GM12878 (cell line): ENCODE measurements around the gene HS3ST3B1. TPM values are rescaled to one million over a fixed set of nuclear protein-coding genes. Genes with fewer than 3 reads are reported as not detected.

Experiments
- ATAC-seq: fragments of 200-7000 bp; cut with Tn5 transposase; 3 replicates; pipeline ENCODE4 v1.9.1; 2020; ENCODE audit warnings: mild to moderate bottlenecking, moderate library complexity
- BruUV-seq: library from RNA; stranded (reverse); fragments of 400-500 nt; replicated peaks from 2 replicates; lab custom pipeline; 2021; lab: Mats Ljungman, UMichigan
- CTCF ChIA-PET: fragments of 300-600 bp; sonication (Branson Sonifier 250); formaldehyde crosslinking; extraction: SDS; loops from one replicate; lab custom pipeline; 2021; ENCODE audit warnings: inconsistent platforms; lab: Yijun Ruan, JAX
- POLR2A ChIA-PET: fragments of 350-600 bp; formaldehyde crosslinking; extraction: SDS; loops from one replicate; lab custom pipeline; 2021; ENCODE audit warnings: inconsistent platforms; lab: Charles Lee
- RAD21 ChIA-PET: fragments of 300-600 bp; sonication (Branson Sonifier 250); formaldehyde crosslinking; loops from one replicate; lab custom pipeline; 2023; ENCODE audit warnings: antibody characterized with exemption; ENCODE audit not compliant: unreplicated experiment; lab: Charles Lee
- SMC1A ChIA-PET: fragments of 300-600 bp; sonication (Branson Sonifier 250); formaldehyde crosslinking; loops from one replicate; lab custom pipeline; 2023; ENCODE audit not compliant: unreplicated experiment, uncharacterized antibody; lab: Charles Lee
- DNase-seq: peaks from one replicate; pipeline ENCODE4 v3.0.0-alpha.2; 2011; ENCODE audit warnings: low read depth, low spot score
- FAIRE-seq: peaks from 3 replicates; lab custom pipeline; 2011; peaks lifted over from hg19 to GRCh38; lab: Jason Lieb, UNC
- H2AFZ ChIP-seq: 2 replicates; pipeline ENCODE4 v1.6.0; 2011; ENCODE audit warnings: low read depth, low read length, control low read depth; ENCODE audit not compliant: control insufficient read depth
- H3K27ac ChIP-seq: 2 replicates; pipeline ENCODE4 v1.5.1; 2011; ENCODE audit warnings: control low read depth; ENCODE audit not compliant: control insufficient read depth, insufficient read depth
- H3K27me3 ChIP-seq, 2 experiments: replicated peaks in 1 of 2; 2 replicates each; pipeline versions ENCODE4 v1.6.0 to v1.6.1; 2011; ENCODE audit warnings: low read length in 1 of 2; ENCODE audit not compliant: control insufficient read depth in 2 of 2, insufficient read depth in 2 of 2
- H3K36me3 ChIP-seq, 2 experiments: 2 replicates each; pipeline ENCODE4 v1.5.1; 2011; ENCODE audit warnings: low read length in 1 of 2; ENCODE audit not compliant: control insufficient read depth in 2 of 2, insufficient read depth in 2 of 2
- H3K4me1 ChIP-seq: 2 replicates; pipeline ENCODE4 v1.6.1; 2011; ENCODE audit warnings: mild to moderate bottlenecking, low read length, moderate library complexity, mixed read lengths; ENCODE audit not compliant: control insufficient read depth, insufficient read depth
- H3K4me2 ChIP-seq: 2 replicates; pipeline ENCODE4 v1.6.0; 2011; ENCODE audit warnings: control low read depth; ENCODE audit not compliant: control insufficient read depth, insufficient read depth
- H3K4me3 ChIP-seq: fragments of 200-600 bp; sonication (generic); 2 replicates; pipeline ENCODE4 v1.5.1; 2016
- H3K79me2 ChIP-seq: 2 replicates; pipeline ENCODE4 v1.6.0; 2011; ENCODE audit warnings: low read length; ENCODE audit not compliant: control insufficient read depth, insufficient read depth
- H3K9ac ChIP-seq: 2 replicates; pipeline ENCODE4 v1.8.0; 2011; ENCODE audit warnings: low read length, control low read depth, mixed read lengths; ENCODE audit not compliant: control insufficient read depth, insufficient read depth
- H3K9me3 ChIP-seq: replicated peaks from 3 replicates; pipeline ENCODE4 v1.5.1; 2011; ENCODE audit warnings: mild to moderate bottlenecking, low read length; ENCODE audit not compliant: control insufficient read depth, insufficient read depth
- H4K20me1 ChIP-seq: 2 replicates; pipeline ENCODE4 v1.6.0; 2011; ENCODE audit not compliant: control insufficient read depth, insufficient read depth
- ATF3 ChIP-seq: IDR thresholded peaks from 2 replicates; pipeline ENCODE4 v1.6.1; 2011; ENCODE audit warnings: low read depth, mild to moderate bottlenecking, low read length, moderate library complexity, borderline replicate concordance; ENCODE audit errors: extremely low read depth
- E2F4 ChIP-seq: IDR thresholded peaks from 2 replicates; pipeline ENCODE4 v1.6.1; 2012; ENCODE audit warnings: low read depth, low read length, improper control_type of control experiment
- EP300 ChIP-seq, 2 experiments: fragments of 150-350 bp in 1 of 2; IDR thresholded peaks; 2 replicates each; pipeline ENCODE4 v1.6.1; 2011 to 2012; ENCODE audit warnings: low read depth in 2 of 2, low read length in 2 of 2, borderline replicate concordance in 1 of 2, improper control_type of control experiment in 1 of 2, inconsistent platforms in 1 of 2; ENCODE audit not compliant: control insufficient read depth in 1 of 2
- FOS ChIP-seq: IDR thresholded peaks from 3 replicates; pipeline ENCODE4 v1.6.1; 2011; ENCODE audit warnings: borderline replicate concordance; ENCODE audit not compliant: insufficient read length; ENCODE audit errors: extremely low read depth
- HCFC1 ChIP-seq: fragments of 150-350 bp; IDR thresholded peaks from 2 replicates; pipeline ENCODE4 v1.6.1; 2014; ENCODE audit warnings: low read length
- KLF5 ChIP-seq: fragments of 450-650 bp; IDR thresholded peaks from 2 replicates; pipeline ENCODE4 v1.6.1; 2014; ENCODE audit warnings: mild to moderate bottlenecking; ENCODE audit not compliant: partially characterized antibody
- RAD51 ChIP-seq: fragments of 450-650 bp; IDR thresholded peaks from 2 replicates; pipeline ENCODE4 v1.6.1; 2016; ENCODE audit warnings: moderate library complexity, mild to moderate bottlenecking, inconsistent platforms
- RCOR1 ChIP-seq: conservative IDR thresholded peaks from 2 replicates; pipeline ENCODE4 v1.6.1; 2012; ENCODE audit warnings: low read depth, low read length, improper control_type of control experiment
- SIX5 ChIP-seq: IDR thresholded peaks from 2 replicates; pipeline ENCODE4 v1.6.1; 2011; ENCODE audit warnings: mild to moderate bottlenecking, low read depth, low read length, moderate library complexity; ENCODE audit not compliant: severe bottlenecking
- WRNIP1 ChIP-seq: IDR thresholded peaks from 2 replicates; pipeline ENCODE4 v1.6.1; 2011; ENCODE audit warnings: low read depth, low read length, improper control_type of control experiment, borderline replicate concordance
- WGBS: methylation state at CpG from one replicate; pipeline ENCODE4 v1.1.6; 2016; ENCODE audit warnings: low lambda C conversion rate; ENCODE audit not compliant: insufficient replicate concordance, insufficient coverage; ENCODE audit errors: missing lambda C conversion rate; 5-methylcytosine and 5-hydroxymethylcytosine counted together
- in situ Hi-C: fragments of 300-500 bp; cut with MboI; formaldehyde crosslinking; loops from 9 replicates; pipeline ENCODE4 v1.14.3; 2018; ENCODE audit warnings: mixed read lengths
- intact Hi-C: fragments of 100-400 bp; cut with micrococcal nuclease; formaldehyde crosslinking; loops from one replicate; pipeline ENCODE4 v1.14.2; 2022; ENCODE audit not compliant: unreplicated experiment
- polyA plus RNA-seq, 11 experiments: library from polyadenylated mRNA; depleted of rRNA in 4 of 11; unstranded in 6 of 11; stranded (reverse) in 5 of 11; fragments of >200 nt; fragmentation: Nextera tagmentation in 4 of 11; fragmentation: Illumina TruSeq in 1 of 11; extraction: Ambion mirVana in 4 of 11; extraction: Trizol in 1 of 11; gene quantifications; 1 replicate in 1 of 11; 2 replicates in 10 of 11; pipeline versions ENCODE4 v1.2.1 to v1.2.3, GENCODE V29; 2011 to 2016; ENCODE audit warnings: inconsistent platforms in 2 of 11, missing spikeins in 2 of 11, low read depth in 1 of 11
- total RNA-seq, 4 experiments: library from RNA; depleted of rRNA in 3 of 4; stranded (reverse); fragments of >200 nt in 3 of 4; fragmentation: Illumina TruSeq in 1 of 4; extraction: Trizol in 1 of 4; gene quantifications; 2 replicates each; pipeline versions ENCODE4 v1.2.1 to v1.2.3, GENCODE V29; 2013 to 2021
- TF ChIP-seq, protein P1 (sequence below): fragments of 450-650 bp; conservative IDR thresholded peaks from 2 replicates; pipeline ENCODE4 v1.6.1; 2017; ENCODE audit warnings: mild to moderate bottlenecking, moderate library complexity

Gene HS3ST3B1
- total and polyA plus RNA-seq, 10 of the 15 experiments (the other 5 are each of a cell fraction or from before 2014, with no cell fraction given), result 0.03 to 0.14 (median 0.06) TPM; not detected in 3

DNA sequence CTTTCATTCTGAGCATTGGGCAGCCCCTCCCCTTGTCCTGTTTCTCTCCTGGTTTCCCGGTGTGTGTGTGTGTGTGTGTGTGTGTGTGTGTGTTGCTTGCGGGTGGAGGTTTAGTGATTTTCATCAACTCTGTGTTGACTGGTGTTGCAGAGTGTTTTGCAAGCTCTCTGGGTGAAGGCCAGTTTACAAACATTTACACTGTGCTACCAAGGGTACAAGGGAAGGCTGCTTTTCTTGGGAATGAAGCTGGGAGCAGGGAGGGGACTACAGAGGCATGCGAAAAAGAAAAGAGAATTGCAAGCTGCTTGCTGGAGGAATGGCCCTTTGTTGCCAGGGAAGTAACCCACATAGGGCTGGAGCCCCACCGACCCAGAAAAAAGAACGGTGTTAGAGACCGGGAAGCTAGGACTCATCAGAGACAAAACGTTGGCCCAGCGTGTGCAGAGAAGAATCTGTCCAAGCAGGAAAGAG is 29.6 kb downstream of the HS3ST3B1 start:
- 60% methylated on average over 8 of the region's 8 CpGs for WGBS
- in situ Hi-C loops (no loop called here), intact Hi-C loops (no loop called here)
- Histone ChIP-seq H3K4me3 (no peak overlapping the region), H2AFZ (no peak overlapping the region), H3K9ac (no peak overlapping the region), H3K36me3 (no peaks in the 10 kb centered on the region), H3K79me2 (no peaks in the 10 kb centered on the region), H3K27ac (no peak overlapping the region), H4K20me1 (no peaks in the 10 kb centered on the region), H3K4me1 (no peaks in the 10 kb centered on the region), H3K9me3 (no peaks in the 10 kb centered on the region; the same call in 2 of the 3 replicates), H3K4me2 (no peak overlapping the region), H3K27me3 (no peaks in the 10 kb centered on the region)
- ChIA-PET SMC1A (no interaction called here), CTCF (no interaction called here), POLR2A (no interaction called here), RAD21 (no interaction called here)
- TF ChIP-seq HCFC1, result no peak
- TF ChIP-seq KLF5, result no peak
- no peak for TF ChIP-seq WRNIP1
- TF ChIP-seq ATF3, result no peak
- DNase-seq (no peak), FAIRE-seq (no peak), ATAC-seq (no peak)
- BruUV-seq, result no TSS peak

GRCh38 chr17:14331225-14331981 is 30.5 kb downstream of the HS3ST3B1 start:
- Histone ChIP-seq H3K27me3 (no peaks in the 10 kb centered on the region), H3K4me1 (no peaks in the 10 kb centered on the region), H3K36me3 (no peaks in the 10 kb centered on the region), H3K9me3 (no peaks in the 10 kb centered on the region; the same call in 2 of the 3 replicates), H2AFZ (no peak overlapping the region), H3K27ac (no peak overlapping the region), H3K9ac (no peak overlapping the region), H3K4me3 (no peak overlapping the region), H4K20me1 (no peaks in the 10 kb centered on the region), H3K79me2 (no peaks in the 10 kb centered on the region), H3K4me2 (no peak overlapping the region)
- ChIA-PET CTCF (no interaction called here), POLR2A (no interaction called here), SMC1A (no interaction called here), RAD21 (no interaction called here)
- FAIRE-seq (no peak), DNase-seq (no peak), ATAC-seq (no peak)
- WGBS, result 46% methylated on average over 9 of the region's 10 CpGs
- in situ Hi-C loops, result no loop called here
- intact Hi-C loops, result no loop called here
- no TSS peak for BruUV-seq
- TF ChIP-seq E2F4 (no peak), RCOR1 (no peak), SIX5 (no peak), EP300 (IDR thresholded peaks at IDR 0.05; ENCODE audit: borderline replicate concordance in 1 of 2, control insufficient read depth in 1 of 2, low read depth in 2 of 2, low read length in 2 of 2) (no peak), RAD51 (no peak), FOS (no peak)
- TF ChIP-seq, protein P1, sequence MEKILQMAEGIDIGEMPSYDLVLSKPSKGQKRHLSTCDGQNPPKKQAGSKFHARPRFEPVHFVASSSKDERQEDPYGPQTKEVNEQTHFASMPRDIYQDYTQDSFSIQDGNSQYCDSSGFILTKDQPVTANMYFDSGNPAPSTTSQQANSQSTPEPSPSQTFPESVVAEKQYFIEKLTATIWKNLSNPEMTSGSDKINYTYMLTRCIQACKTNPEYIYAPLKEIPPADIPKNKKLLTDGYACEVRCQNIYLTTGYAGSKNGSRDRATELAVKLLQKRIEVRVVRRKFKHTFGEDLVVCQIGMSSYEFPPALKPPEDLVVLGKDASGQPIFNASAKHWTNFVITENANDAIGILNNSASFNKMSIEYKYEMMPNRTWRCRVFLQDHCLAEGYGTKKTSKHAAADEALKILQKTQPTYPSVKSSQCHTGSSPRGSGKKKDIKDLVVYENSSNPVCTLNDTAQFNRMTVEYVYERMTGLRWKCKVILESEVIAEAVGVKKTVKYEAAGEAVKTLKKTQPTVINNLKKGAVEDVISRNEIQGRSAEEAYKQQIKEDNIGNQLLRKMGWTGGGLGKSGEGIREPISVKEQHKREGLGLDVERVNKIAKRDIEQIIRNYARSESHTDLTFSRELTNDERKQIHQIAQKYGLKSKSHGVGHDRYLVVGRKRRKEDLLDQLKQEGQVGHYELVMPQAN, result no peak
